Neural crest cell (in vitro differentiated cells): ENCODE measurements around the gene USP21. TPM values are rescaled to one million over a fixed set of nuclear protein-coding genes. Genes with fewer than 3 reads are reported as not detected.

Experiments used
- DNase-seq: peaks from one replicate; pipeline ENCODE4 v3.0.0; 2021; ENCODE audit warnings: low read depth, mixed read lengths, low spot score
- H3K27ac Mint-ChIP-seq: one replicate; pipeline ENCODE4 v1.8.0; 2021; ENCODE audit warnings: mild to moderate bottlenecking, mixed read lengths; ENCODE audit not compliant: unreplicated experiment
- H3K27me3 Mint-ChIP-seq: 2 replicates; pipeline ENCODE4 v1.8.0; 2021; ENCODE audit warnings: low read depth, mild to moderate bottlenecking, mixed read lengths
- H3K36me3 Mint-ChIP-seq: 2 replicates; pipeline ENCODE4 v1.8.0; 2021; ENCODE audit warnings: low read depth, mild to moderate bottlenecking, mixed read lengths
- H3K4me1 Mint-ChIP-seq: 2 replicates; pipeline ENCODE4 v1.8.0; 2021; ENCODE audit warnings: mixed read lengths
- H3K4me3 Mint-ChIP-seq: one replicate; pipeline ENCODE4 v1.8.0; 2021; ENCODE audit warnings: mild to moderate bottlenecking, mixed read lengths
- H3K9me3 Mint-ChIP-seq: 2 replicates; pipeline ENCODE4 v1.8.0; 2021; ENCODE audit warnings: mixed read lengths
- CTCF ChIP-seq: fragments of 200-600 bp; sonication (generic); conservative IDR thresholded peaks from 2 replicates; pipeline ENCODE4 v1.5.0; 2021; ENCODE audit warnings: antibody characterized with exemption, mild to moderate bottlenecking
- total RNA-seq: library from RNA; stranded (reverse); gene quantifications from 2 replicates; pipeline ENCODE4 v1.2.1, GENCODE V29; 2021

USP21 gene
- total RNA-seq, 1 donor from 2014 or later: 45.2 TPM

GRCh38 chr1:161198897-161199431, 39.7 kb downstream of the USP21 start, which contains the start of gene ADAMTS4:
ADAMTS4 (minus strand) TSS chr1:161199054; CDS start chr1:161198627, 427 bp downstream.
- Mint-ChIP-seq H3K4me1 (peaks cover 60% of the 10 kb centered on the region), H3K27ac (peak within 1 kb of the TSS; percentile 96), H3K27me3 (no peaks in the 10 kb centered on the region), H3K4me3 (peak within 1 kb of the TSS; percentile 96), H3K9me3 (no peaks in the 10 kb centered on the region), H3K36me3 (peaks cover 4% of the 10 kb centered on the region)
- TF ChIP-seq CTCF: no peak
- no peak for DNase-seq

- H3K27ac Mint-ChIP-seq: peak overlapping the region; percentile 96
- H3K9me3 Mint-ChIP-seq: no peaks in the 10 kb centered on the region
- H3K4me3 Mint-ChIP-seq: peak overlapping the region; percentile 96
- H3K4me1 Mint-ChIP-seq: peaks cover 67% of the 10 kb centered on the region
- H3K27me3 Mint-ChIP-seq: no peaks in the 10 kb centered on the region
- peaks cover 10% of the 10 kb centered on the region for H3K36me3 Mint-ChIP-seq
- no peak for TF ChIP-seq CTCF
- no peak for DNase-seq
Observed at GRCh38 chr1:161199506-161200139, 40.3 kb downstream of the USP21 start.

- peak overlapping the region; percentile 96 for H3K4me3 Mint-ChIP-seq
- TF ChIP-seq CTCF: no peak
- peaks cover 12% of the 10 kb centered on the region for H3K36me3 Mint-ChIP-seq
- peak overlapping the region; percentile 96 for H3K27ac Mint-ChIP-seq
- peaks cover 71% of the 10 kb centered on the region for H3K4me1 Mint-ChIP-seq
- no peaks in the 10 kb centered on the region for H3K9me3 Mint-ChIP-seq
- DNase-seq: no peak
- no peaks in the 10 kb centered on the region for H3K27me3 Mint-ChIP-seq
Observed at GRCh38 chr1:161200421-161200991, 41.2 kb downstream of the USP21 start.

- peak overlapping the region; percentile 96 for H3K27ac Mint-ChIP-seq
- H3K36me3 Mint-ChIP-seq: peaks cover 12% of the 10 kb centered on the region
- H3K4me3 Mint-ChIP-seq: peak overlapping the region; percentile 96
- H3K4me1 Mint-ChIP-seq: peaks cover 71% of the 10 kb centered on the region
- peak; percentile 48 for DNase-seq
- H3K27me3 Mint-ChIP-seq: no peaks in the 10 kb centered on the region
- TF ChIP-seq CTCF: no peak
- no peaks in the 10 kb centered on the region for H3K9me3 Mint-ChIP-seq
Observed at GRCh38 chr1:161200992-161201835, 41.9 kb downstream of the USP21 start.

- DNase-seq: peak; percentile 87
- Mint-ChIP-seq H3K27ac (peak within 1 kb of the TSS; percentile 98), H3K36me3 (peaks cover 12% of the 10 kb centered on the region), H3K27me3 (no peaks in the 10 kb centered on the region), H3K4me1 (peaks cover 66% of the 10 kb centered on the region), H3K4me3 (peak within 1 kb of the TSS; percentile 96), H3K9me3 (no peaks in the 10 kb centered on the region)
- TF ChIP-seq CTCF: peak; percentile 40
Observed at GRCh38 chr1:161201836-161202712, 42.8 kb downstream of the USP21 start, which contains the start of gene NDUFS2. NDUFS2 (plus strand) TSS chr1:161202367; CDS start chr1:161202386, 19 bp downstream.
